GM19193 (cell line): Measurements from ENCODE around the gene HSPB6.
A peak's percentile ranks its signal among the peaks of the same experiment; 100 is the strongest.

Experiments used
- POLR2A ChIP-seq: IDR thresholded peaks from 4 replicates; pipeline ENCODE4 v1.6.1; 2011; ENCODE audit not compliant: insufficient read depth, insufficient read length; ENCODE audit errors: extremely low read depth

HSPB6 gene

DNA sequence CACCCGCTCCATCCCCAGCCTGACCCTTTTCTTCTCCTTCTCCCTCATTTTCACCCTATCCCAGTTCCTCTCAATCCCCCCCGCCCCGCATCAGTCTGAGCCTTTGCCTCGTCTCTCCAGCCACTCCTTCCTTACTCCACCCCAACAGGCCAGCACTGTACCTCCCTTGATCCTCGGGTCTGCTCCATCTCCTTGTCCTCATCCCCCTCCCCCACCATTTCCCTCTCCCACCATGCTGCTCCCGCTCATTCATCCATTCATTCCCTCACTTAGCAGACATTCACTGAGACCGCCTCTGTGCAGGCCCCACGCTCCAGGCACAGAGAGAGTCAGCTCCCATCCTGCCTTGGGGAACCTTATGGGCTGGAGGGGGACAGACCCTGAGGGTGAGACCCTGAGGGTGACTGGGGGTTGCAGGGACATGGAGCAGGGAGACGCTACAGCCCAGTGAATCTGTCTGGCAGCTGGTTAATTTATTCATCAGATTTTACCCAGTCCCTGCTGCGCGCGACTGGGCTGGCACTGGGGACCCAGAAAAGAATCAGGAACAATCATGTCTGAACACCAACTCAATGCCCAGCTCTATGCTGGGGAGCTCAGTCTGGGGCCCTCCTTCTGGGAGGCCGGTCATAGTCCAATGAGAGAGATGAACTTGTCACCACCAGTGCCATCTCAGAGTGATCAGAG, 19.4 kb upstream of the HSPB6 start:
- TF ChIP-seq POLR2A, result no peak

DNA sequence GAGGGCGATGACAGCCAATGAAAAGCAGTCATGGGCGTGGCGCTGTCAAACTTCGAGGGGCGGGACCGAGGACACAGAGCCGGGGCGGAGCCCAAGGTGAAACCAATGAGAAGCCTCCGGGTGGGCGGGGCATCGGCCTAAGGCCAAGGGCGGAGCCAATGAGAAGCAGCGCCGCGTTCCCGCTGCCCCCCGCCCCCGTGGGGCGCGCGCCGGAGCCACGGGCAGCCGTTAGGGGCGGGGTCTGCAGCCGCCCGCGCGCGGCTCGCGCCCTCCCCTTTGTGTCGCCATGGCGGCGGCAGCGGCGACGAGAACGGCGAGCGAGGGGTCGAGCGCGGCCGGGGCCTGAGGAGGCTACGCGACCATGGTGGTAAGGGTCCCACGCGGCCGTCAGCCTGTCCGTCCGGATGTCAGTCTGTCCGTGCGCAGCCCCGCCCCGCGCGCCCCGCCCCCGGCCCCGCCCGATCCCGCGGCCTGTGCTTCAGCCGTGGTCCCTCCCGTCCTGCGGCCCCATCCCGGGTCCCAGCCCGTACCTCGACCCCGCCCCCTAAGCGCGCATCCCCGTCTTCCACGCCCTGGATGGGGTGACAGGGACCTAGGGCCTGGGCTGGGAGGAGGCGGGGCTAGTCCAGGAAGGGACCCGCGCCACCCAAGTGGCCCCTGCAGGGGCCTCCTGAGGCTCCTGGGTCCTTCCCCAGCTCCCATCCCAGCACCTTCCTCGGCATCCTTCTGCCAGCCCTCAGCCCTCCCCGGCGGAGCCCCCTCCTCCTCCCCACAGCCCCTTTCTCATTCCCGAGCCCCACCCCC, 18.7 kb upstream of the HSPB6 start, which contains the start of gene ARHGAP33:
ARHGAP33 (plus strand) TSS at position 267 of the 804 bp plus-strand sequence; CDS start at position 362, 95 bp downstream.
- peak; percentile 52 for TF ChIP-seq POLR2A

DNA sequence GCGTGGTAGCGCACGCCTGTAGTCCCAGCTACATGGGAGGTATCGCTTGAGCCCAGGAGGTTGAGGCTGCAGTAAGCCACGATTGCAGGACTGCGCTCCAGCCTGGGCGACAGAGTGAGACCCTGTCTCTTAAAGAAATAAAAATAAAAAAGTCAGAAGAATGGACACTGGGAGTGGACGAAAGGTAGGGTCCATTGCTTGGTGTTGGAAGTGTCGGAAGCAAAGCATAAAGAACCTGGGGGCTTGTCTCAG, 18.1 kb upstream of the HSPB6 start:
- TF ChIP-seq POLR2A, result no peak

DNA sequence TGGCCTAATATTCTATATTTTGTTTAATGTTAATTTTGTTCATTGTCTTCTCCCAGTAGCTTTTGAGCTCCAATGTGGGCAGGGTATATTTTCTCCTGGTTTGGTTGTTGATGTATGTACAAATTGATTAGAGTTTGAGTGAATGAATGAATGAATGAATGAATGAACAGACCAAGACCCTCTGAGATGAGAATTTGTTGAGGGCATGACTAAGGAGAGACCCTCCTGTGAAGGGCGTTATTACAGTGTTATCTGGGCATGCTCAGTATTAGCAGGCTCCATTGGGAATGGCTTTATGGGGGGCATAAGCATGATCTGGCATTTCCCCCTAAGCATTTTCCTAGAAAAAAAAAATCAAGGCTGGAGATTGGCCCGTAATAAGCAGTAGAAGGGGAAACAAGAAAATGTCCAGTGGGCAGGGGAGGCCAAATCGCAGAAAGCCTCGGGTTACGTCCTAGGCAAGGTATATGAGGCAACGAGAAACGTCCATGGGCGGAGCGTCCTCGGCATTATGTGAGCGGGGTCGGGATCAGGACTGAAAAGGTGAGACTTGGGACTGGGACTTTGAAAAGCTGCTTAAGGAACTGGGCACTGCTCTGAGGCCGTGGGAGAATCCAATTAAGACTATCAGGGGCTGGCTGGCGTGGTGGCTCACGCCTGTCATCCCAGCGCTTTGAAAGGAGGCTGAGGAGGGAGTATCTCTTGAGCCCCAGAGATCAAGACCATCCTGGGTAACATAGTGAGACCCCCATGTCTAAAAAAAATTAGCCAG, 17.6 kb upstream of the HSPB6 start:
- no peak for TF ChIP-seq POLR2A

DNA sequence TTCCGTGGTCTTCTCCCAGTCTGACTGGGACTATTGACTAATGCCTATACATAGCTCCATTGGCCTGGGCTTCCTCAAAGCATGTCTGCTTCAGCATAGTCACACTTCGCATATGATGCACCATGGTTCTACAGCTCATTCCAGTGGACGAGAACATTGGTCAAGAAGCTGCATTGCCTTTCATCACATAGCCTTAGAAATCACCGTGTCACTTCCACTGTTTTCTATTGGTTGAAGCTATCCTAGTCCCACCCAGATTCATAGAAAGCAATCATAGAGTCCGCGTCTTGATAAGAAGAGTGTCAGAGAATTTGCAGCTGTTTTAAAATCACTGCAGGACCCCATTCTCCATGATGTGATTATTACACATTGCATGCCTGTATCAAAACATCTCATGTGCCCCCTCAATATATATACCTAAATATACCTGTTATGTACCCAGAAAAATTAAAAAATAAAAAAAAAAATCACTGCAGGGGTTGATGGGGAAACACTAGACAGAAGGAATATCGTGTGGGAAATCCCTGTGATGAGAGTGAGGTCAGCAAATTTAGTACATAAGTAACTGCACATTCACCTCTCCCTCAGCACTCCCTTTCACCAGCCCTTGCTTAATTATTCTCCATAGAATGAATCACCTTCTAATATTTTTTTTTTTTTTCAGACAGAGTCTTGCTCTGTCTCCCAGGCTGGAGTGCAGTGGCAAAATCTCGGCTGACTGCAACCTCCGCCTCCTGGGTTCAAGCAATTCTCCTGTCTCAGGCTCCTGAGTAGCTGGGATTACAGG, 16.4 kb upstream of the HSPB6 start:
- TF ChIP-seq POLR2A, result no peak

DNA sequence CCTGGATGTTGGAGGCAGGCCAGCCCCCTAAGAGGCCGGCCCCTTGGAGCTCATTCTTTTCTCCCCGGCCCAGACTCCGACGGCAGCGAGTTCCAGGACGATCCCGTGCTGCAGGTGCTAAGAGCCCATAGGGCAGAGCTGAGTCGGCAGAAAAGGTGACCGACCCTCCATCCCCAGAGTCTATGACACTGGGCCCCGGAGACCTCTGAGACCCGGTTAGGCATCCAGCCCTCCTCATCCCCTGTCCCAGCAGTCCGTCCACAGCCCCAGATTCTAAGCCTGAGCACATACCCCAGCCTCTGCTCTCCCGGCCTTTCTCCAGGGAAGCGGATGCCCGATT, 11.2 kb upstream of the HSPB6 start:
- no peak for TF ChIP-seq POLR2A

DNA sequence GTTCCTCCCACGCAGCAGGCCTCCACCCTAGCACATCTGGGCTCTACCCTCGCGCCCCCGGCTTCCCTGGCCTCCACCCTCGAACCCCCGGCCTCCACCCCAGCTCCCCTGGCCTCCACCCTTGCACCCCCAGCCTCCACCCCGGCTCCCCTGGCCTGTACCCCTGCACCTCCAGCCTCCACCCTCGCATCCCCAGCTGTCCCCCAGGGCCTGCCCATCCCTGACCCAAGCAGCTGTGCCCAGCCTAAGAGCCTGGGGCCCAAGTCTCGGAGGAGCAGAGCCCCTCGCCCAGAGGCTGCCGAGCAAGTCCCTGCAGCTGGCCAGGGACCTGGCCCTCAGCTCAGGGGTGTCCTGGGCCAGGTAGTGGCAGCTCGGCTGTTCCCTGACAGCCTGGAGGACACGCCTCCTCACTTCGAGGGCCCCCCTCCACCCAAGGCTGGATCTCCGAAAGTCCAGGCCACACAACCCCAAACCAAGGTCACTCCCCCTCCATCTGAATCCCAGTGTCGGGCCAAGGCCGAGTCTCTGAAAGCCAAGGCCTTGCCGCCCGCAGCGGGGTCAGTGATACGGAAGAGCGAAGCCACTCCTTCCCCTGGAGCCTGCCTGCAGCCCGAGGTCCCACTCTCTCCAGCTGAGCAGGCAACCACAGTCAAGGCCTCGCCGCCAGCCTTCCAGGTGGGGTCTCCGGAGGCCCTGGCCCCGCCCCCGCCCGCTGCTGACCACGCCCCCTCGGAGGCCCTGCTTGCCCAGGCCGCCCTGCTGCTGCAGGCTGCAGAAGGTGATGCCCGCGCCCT, 10.7 kb upstream of the HSPB6 start:
- no peak for TF ChIP-seq POLR2A

DNA sequence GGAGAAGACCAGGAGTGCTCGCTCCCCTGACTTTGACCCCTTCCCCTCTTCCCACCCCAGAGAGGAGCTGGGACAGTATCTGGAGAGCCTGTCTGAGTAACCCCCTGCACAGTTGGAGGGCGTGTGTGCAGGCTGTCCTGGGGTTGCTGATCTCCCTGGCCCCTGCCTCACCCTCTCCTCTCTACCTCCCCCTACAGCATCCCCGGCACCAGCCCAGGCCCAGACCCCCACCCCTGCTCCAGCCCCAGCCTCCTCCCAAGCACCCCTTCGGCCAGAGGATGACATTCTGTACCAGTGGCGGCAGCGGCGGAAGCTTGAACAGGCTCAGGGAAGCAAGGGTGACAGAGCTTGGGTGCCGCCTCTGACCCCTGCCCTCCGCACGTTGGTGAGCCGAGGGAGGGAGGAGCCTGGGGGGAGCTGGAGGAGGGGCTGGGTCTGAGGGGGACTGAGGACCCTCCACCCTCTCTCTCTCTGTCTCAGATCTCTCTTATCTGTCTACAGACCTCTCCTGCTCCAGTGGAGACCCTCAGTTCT, 9.8 kb upstream of the HSPB6 start:
- no peak for TF ChIP-seq POLR2A

DNA sequence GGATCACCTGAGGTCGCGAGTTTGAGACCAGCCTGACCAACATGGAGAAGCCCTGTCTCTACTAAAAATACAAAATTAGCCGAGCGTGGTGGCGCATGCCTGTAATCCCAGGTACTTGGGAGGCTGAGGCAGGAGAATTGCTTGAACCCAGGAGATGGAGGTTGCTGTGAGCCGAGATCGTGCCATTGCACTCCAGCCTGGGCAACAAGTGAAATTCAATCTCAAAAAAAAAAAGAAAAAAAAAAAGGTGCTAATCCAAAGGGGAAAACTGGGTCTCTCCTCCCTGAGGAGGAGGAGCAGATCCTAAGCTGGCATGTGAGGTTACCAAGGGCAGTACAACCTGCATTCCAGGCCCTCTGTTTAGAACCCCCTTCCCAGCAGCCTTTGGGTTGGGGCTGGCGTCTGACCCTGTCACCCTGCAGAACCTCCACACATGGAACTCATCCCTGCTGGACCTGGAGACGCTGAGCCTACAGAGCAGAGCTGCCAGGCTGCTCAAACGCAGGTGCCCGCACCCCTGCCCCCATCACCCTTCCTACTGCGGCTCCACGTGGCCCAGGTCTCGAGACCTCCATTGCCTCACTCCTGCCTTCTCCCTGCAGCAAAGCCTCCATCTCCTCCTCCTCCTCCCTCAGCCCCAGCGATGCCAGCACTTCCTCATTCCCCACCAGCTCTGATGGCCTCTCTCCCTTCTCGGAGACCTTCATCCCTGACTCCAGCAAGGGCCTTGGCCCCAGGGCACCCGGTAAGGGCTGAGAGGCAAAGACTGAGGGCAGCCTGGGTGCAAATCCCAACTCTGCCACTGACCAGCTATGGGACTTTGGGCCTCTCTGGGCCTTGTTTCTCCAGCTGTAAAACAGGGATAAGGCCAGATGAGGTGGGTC, 7.8 kb upstream of the HSPB6 start:
- no peak for TF ChIP-seq POLR2A

DNA sequence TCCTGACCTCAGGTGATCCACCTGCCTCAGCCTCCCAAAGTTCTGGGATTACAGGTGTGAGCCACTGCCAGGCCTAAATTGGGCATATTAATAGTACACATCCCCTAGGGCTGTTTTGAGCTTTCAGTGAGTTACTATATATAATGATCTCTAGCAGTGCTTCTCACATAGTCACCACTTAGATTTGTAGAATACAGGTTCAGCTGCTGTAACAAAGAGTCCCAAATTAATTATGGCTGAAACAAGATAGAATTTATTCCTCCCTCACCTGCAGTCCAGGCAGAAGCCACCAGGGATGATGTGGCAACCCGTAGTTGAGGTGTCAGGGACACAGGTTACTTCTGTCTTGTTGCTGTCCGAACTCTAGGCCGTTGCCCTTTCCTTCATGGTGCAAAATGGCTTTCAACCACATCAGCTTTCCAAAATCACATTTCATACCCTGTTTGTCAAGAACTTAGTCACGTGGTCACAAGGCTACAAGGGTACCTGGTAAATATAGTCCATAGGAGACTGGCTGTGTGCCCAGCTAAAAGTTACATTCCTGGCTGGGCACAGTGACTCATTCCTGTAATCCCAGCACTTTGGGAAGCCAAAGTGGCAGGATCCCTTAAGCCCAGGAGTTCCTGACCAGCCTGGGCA, 4.0 kb upstream of the HSPB6 start:
- no peak for TF ChIP-seq POLR2A

DNA sequence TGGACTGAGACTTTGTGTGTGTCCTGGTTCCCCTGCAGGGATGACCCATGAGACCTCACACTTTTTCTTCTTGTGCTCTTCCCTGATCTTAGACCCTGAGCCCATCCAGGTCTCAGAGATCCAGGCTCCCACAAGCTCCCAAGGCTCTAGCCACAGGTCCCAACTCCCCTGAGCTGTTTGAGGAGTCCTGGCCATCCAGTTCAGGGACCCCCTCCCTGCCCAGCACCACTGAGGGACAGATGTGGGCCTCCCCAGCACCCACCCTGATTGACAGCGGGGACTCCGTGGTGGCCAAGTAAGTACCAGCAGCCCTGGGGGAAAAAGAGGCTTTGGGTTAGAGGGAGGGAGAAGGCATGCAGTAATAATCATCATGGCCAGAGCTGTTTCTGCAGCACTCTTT, 2.9 kb upstream of the HSPB6 start:
- no peak for TF ChIP-seq POLR2A

DNA sequence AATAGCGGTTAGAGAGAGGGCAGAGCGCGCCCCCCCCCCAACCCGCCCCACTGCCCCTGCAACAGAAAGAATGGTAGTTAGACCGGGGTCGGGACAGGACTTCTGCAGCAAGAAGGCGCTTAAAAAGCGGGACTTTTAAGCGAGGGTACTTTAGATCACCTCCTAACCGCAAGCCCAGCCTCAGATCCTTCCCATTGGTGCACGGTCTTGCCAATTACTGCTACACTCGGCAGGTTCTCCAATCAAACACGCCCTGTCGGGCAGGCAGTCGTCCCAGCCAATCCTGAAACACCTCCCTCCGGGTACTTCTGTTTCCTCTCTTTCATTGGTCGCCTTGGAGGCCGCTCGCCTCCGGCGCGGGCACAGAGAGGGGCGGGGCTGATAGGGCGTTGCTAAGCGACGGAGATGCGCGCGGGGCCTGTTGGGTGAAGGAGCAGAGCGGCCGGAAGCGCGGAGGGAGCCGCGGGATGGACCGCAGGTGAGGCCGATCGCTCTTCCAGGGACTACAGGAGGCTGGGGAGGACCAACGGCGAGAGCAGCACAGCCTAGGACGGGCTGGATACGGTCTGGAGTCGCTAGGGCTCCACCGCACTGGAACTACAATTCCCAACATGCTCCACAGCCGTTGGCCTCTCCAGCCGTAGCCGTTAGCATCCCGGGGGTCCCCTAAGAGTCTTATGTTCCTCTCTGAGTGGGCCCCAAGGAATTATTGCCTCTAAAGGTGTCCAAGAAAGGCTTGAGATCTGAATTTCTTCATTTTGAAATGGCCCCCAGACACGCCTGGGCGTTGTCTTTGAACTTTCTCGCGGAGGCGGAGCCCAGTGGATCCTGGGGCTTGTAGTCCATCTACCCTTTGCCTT, 1.1 kb upstream of the HSPB6 start, which contains the start of gene PROSER3:
PROSER3 (plus strand) TSS at position 428 of the 860 bp plus-strand sequence; CDS start at position 468, 40 bp downstream.
- peak; percentile 75 for TF ChIP-seq POLR2A

DNA sequence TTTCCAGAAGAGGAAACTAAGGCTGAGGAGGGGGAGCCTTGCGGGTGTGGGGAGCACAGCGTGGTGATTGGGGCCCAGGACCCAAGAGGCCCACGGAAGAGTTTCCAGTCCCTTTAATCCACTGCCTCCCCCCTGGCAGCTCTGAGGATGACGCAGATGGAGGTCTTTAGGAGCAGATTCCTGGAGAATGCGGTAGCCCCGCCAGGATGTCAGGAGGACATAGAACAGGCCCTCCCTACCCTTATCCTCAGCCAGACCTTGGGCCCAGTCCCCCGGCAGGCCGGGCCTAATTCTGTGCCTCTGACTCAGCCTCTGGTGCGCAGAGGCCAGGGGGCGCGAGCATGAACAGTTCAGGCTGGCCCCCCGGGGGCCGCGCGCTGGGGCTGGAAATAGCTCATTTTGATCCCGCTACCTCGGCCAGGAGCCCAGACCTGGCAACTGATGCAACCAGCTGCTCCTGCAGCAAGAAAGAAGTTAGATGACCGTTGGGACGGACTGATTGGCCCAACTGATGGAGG, 461 bp upstream of the HSPB6 start:
- TF ChIP-seq POLR2A, result no peak
